Parathyroid adenoma (tissue), 2 donors: ENCODE data around the gene LEKR1.

Experiments
- H2AFZ ChIP-seq: fragments of 300-600 bp; sonication (generic); one replicate; pipeline ENCODE4 v1.7.0; 2017; ENCODE audit warnings: antibody characterized with exemption, mild to moderate bottlenecking
- H3K27ac ChIP-seq: fragments of 300-600 bp; sonication (generic); one replicate; pipeline ENCODE4 v1.7.0; 2017
- H3K27me3 ChIP-seq: fragments of 300-600 bp; sonication (generic); one replicate; pipeline ENCODE4 v1.7.0; 2017; ENCODE audit warnings: low read length; ENCODE audit not compliant: control insufficient read depth, insufficient read depth
- H3K36me3 ChIP-seq: fragments of 300-600 bp; sonication (generic); one replicate; pipeline ENCODE4 v1.7.0; 2017; ENCODE audit warnings: low read length; ENCODE audit not compliant: control insufficient read depth, insufficient read depth
- H3K4me1 ChIP-seq: fragments of 300-600 bp; sonication (generic); one replicate; pipeline ENCODE4 v1.7.0; 2017; ENCODE audit warnings: control low read depth
- H3K4me2 ChIP-seq: fragments of 300-600 bp; sonication (generic); one replicate; pipeline ENCODE4 v1.7.0; 2017; ENCODE audit warnings: low read length
- H3K4me3 ChIP-seq: fragments of 300-600 bp; sonication (generic); one replicate; pipeline ENCODE4 v1.7.0; 2017; ENCODE audit warnings: low read depth, low read length
- H3K79me2 ChIP-seq: fragments of 300-600 bp; sonication (generic); one replicate; pipeline ENCODE4 v1.7.0; 2017; ENCODE audit warnings: control low read depth
- H3K9ac ChIP-seq: fragments of 300-600 bp; sonication (generic); one replicate; pipeline ENCODE4 v1.7.0; 2017; ENCODE audit warnings: mild to moderate bottlenecking
- H3K9me3 ChIP-seq: fragments of 300-600 bp; sonication (generic); one replicate; pipeline ENCODE4 v1.7.0; 2017; ENCODE audit warnings: low read length; ENCODE audit not compliant: control insufficient read depth
- CTCF ChIP-seq: fragments of 300-600 bp; sonication (generic); IDR thresholded peaks from one replicate; pipeline ENCODE4 v1.7.0; 2017; ENCODE audit warnings: antibody characterized with exemption, mild to moderate bottlenecking
- donor health status: primary hyperparathyroidism.

The LEKR1 gene

GRCh38 chr3:157093096-157093495, 266.9 kb downstream of the LEKR1 start:
- no peak overlapping the region for H3K9ac ChIP-seq
- no peaks in the 10 kb centered on the region for H3K36me3 ChIP-seq
- H3K79me2 ChIP-seq: no peaks in the 10 kb centered on the region
- no peak overlapping the region for H2AFZ ChIP-seq
- no peak overlapping the region for H3K4me3 ChIP-seq
- no peak overlapping the region for H3K27ac ChIP-seq
- H3K4me1 ChIP-seq: peaks cover 21% of the 10 kb centered on the region
- no peaks in the 10 kb centered on the region for H3K9me3 ChIP-seq
- H3K27me3 ChIP-seq: no peaks in the 10 kb centered on the region
- H3K4me2 ChIP-seq: no peak overlapping the region
- TF ChIP-seq CTCF: no peak

- H3K4me1 ChIP-seq: peaks cover 16% of the 10 kb centered on the region
- H3K36me3 ChIP-seq: no peaks in the 10 kb centered on the region
- no peak overlapping the region for H3K27ac ChIP-seq
- no peaks in the 10 kb centered on the region for H3K27me3 ChIP-seq
- no peak overlapping the region for H3K9ac ChIP-seq
- H2AFZ ChIP-seq: no peak overlapping the region
- no peaks in the 10 kb centered on the region for H3K79me2 ChIP-seq
- no peak overlapping the region for H3K4me3 ChIP-seq
- no peak overlapping the region for H3K4me2 ChIP-seq
- no peak for TF ChIP-seq CTCF
- no peaks in the 10 kb centered on the region for H3K9me3 ChIP-seq
Observed at GRCh38 chr3:157094301-157094700, 268.1 kb downstream of the LEKR1 start.

GRCh38 chr3:157094751-157095480, 268.8 kb downstream of the LEKR1 start:
- Histone ChIP-seq H3K27ac (no peak overlapping the region), H3K4me2 (no peak overlapping the region), H3K36me3 (no peaks in the 10 kb centered on the region), H3K9me3 (no peaks in the 10 kb centered on the region), H3K27me3 (no peaks in the 10 kb centered on the region), H3K9ac (no peak overlapping the region), H3K4me3 (no peak overlapping the region), H3K4me1 (peaks cover 10% of the 10 kb centered on the region), H2AFZ (no peak overlapping the region), H3K79me2 (no peaks in the 10 kb centered on the region)
- no peak for TF ChIP-seq CTCF
